GM20431 (cell line): Measurements from ENCODE around the gene SPTBN1.

Experiments
- in situ Hi-C: fragments of 300-500 bp; cut with MseI, MboI; formaldehyde crosslinking; loops from one replicate; pipeline ENCODE4 v1.15.0; 2020; ENCODE audit warnings: low sequenced_read_pairs; ENCODE audit not compliant: unreplicated experiment

Gene SPTBN1

DNA sequence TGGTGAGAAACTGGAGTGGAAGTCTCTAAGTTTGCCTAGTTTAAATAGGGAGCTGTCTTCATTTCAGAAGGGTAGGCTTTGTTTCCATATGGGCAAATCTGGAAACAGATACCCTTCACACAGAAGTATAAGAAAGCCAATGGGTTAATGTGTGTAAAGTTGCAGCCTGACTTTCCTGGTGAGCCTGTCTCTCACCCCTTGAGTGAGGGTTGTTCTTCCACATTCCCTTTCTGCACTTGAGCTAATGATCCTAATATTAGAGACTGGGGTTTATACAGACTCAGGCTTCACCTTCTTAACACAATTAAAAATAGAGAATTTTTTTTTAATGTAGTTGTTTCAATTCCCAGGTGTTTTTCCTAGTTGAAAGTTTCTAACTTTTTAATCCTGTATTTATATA lies 158.7 kb downstream of the SPTBN1 start:
- in situ Hi-C loops, result no loop called here

DNA sequence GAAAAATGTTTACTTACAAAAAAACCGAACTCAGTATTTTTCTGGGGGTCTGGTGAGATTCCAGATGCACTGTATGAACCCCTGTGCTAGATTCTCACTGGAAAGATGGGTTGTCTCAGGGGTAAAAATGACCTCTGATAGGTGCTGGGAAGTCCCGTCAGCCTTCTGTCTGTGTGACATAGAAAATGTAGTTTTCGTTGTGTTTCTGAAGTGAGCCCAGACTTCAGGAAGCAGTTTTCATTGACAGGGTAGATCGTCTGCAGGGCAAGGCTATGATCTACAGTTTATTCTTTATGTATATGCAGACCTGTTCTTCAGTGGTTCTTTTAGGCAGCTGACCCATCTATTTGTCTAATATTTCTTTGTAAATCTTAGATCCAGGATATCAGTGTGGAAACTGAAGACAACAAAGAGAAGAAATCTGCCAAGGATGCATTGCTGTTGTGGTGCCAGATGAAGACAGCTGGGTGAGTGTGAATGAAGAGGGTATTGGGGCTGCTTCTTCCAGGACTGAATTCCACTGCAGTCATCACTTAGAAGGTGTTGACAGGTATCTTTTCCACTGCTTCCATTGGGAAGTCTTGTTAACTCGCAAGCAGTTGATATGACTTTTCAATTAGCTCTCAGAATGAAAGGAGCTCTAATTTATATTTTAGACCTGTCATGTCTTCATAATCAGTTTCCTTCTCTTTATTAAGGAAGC lies 159.9 kb downstream of the SPTBN1 start:
- in situ Hi-C loops, result no loop called here

DNA sequence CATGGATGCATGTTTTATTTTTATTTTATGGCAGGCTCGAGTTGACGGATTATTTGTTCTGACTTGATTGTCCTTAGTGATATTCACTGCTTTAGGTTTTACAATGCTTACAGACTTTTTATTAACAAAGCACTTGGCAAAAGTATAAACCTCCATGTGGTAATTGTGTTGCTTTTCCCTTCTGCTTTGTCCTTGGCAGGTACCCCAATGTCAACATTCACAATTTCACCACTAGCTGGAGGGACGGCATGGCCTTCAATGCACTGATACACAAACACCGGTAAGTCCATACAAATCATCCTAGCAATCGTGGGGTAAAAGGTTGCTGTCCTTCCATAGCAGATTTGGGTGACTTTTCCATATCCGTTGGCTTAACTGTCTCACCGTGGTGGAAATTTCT lies 161.3 kb downstream of the SPTBN1 start:
- in situ Hi-C loops, result no loop called here

DNA sequence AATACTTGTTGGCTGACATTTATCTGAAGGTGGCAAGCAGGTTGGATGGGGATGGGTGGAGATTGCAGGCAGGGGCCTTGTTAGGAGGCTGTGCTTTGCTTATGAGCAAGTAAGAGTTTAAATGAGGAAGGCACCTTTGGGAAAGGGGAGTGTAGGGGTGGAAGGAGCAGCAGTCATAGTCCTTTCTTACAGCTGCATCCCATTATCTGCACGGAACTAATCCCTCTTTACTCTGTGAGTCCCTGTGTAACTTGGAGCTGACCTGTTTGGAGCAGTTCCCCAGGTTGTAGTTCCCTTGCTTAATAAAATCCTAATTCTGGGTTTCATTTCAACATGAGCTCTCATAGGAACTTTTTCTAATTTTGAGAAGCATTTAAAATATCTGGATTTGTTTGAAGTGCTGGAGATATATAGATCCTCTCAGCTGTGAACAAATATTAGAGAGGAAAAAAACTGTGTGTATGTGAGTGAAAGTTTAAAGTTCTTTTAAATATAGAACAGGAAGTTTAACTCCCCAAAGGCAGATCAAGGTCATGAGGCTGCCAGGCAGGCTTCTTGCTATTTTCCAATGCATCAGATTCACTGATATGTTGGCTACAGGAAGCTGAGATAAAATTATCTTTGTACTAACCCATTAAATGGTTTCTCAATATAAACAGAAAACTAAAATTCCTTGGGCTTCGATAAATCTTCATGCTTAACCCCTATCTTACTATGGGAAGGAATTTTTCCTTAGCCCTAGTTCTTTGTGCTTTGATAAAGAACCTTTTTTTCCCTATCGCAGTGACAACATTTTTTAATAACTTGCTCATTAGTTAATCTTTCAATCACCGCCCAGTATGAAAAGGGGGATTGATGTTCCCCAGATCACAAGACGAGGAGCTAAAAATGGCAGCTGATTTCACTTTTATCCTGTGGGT lies 162.8 kb downstream of the SPTBN1 start:
- in situ Hi-C loops, result no loop called here

DNA sequence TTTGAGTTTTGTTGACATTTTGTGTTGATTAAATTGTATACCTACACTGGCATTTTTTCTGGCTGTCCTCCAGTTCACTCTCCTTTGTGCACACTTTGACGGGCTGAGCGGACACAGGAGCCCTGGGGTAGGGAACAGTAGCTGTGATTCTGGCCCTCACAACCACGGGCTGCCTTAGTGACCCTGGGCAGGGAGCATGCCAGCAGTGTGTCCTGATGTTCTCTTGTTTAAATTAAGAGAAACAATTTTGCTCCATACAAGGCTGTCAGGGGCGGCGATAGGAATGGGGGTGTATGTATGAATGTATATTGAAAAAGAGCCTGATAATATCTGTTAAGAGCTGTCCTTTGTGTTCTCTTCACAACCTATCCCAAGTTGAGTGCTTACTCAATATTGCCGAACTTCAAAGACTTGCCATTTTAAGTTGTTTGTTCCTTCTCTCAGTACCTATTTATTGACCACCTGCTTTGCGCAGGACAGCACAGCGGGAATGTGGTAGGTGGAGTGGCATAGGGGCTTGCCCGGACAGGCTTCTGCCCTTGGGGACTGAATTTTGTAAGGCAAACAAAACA lies 163.6 kb downstream of the SPTBN1 start:
- in situ Hi-C loops, result no loop called here

DNA sequence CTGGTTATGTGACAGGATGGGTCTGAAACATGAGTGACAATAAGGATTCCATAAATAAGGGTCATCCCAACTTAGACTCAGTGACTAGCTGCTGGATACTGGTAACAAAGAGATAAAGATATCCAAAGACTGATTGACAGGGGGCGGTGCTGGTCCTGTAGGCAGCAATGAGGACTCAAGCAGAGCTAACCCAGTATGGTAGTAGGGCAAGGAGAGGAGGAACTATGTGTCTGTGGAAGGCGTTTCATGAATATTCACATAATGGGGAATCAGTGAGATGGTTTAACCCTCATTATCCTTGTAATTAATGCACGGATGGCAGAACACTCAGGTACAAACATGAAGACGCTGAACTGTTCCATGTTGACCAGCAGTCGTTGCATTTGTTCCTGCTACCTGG lies 164.8 kb downstream of the SPTBN1 start:
- in situ Hi-C loops, result no loop called here

DNA sequence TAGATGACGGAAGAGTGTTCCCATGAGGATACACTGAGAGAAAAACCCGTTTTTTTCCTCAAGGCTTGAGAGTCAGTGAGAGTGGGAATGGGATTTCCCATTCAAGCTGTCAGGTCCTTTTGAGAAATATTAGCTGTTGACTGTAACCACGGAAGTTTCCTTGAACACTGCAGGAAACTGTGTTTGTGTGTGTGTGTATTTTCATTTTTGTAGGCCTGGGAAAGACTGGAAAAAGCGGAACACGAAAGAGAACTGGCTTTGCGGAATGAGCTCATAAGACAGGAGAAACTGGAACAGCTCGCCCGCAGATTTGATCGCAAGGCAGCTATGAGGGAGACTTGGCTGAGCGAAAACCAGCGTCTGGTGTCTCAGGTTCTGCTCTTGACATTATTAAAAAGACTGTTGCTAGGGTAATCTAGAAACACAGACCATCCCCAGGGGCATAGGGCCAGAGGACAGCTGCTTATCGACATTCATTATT lies 168.5 kb downstream of the SPTBN1 start:
- in situ Hi-C loops, result loop anchor here (25.0 kb wide), 1 partner anchor 87 kb away; no protein-coding TSS in a partner anchor

DNA sequence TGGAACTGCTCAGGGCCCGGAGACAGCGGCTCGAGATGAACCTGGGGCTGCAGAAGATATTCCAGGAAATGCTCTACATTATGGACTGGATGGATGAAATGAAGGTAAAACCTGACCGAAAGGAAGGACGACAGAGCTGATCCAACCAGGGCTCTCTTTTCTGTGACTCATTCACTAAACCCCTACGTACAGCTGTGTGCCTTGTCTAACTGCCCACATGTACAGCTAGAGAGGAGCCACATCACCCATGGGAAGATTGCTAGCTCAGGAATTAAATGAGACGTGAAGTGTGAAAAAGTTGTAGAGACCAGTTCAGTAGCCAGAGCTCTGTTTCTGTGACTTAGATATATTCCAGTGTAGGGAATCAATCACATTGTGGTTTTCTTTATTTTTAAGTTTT lies 170.0 kb downstream of the SPTBN1 start:
- in situ Hi-C loops, result loop anchor here (25.0 kb wide), 1 partner anchor 89 kb away; no protein-coding TSS in a partner anchor

DNA sequence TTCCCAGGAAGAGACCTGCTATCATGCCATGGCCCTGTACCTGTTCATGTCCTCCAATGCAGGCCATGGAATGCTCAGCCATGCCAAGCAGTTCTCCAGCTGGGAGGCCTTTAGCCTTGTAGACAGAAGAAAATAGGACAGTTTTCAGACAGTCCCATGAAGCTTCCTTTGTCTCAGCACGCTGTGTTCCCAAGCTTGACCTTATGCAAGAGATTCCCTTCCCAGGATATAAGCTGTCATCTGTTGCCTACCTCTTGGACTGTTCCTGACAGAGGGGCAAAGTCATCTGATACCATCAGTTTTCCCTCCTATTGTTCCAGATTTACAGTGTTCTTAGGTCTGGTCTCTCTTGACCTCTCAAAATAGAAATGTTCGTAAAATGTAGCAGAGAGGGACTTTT lies 170.8 kb downstream of the SPTBN1 start:
- in situ Hi-C loops, result loop anchor here (25.0 kb wide), 1 partner anchor 90 kb away; no protein-coding TSS in a partner anchor

DNA sequence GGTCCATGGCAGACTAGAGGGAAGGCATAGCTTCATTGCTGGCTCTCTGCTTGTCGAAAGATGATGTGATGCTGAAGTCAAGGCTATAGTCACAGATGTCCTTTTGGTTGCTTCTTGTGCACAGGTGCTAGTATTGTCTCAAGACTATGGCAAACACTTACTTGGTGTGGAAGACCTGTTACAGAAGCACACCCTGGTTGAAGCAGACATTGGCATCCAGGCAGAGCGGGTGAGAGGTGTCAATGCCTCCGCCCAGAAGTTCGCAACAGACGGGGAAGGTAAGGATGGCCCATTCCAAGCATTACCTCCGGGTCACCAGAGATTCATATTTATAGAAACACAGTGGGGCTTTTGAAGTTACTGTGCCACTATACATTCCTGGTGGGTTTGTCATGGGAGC lies 171.8 kb downstream of the SPTBN1 start:
- in situ Hi-C loops, result loop anchor here (25.0 kb wide), 1 partner anchor 91 kb away; no protein-coding TSS in a partner anchor

DNA sequence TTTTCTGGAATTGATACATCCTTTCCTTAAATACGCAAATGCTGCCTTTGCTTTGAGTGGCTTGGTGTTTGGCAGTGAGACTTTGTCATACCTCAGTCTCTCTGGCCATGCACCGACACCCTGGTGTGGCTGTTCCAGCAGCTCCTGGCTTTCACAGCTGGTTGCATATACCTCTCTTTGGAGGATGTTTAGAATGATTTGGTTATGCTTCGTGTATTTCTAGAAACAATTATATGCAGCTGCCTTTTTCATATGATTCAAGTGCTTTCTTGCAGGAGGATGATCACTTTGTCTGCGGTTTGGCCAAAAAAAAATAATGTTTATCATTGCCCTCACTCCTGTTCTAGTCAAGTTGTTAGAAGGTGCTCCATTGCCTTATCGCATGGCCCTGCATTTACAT lies 172.3 kb downstream of the SPTBN1 start:
- in situ Hi-C loops, result loop anchor here (25.0 kb wide), 1 partner anchor 91 kb away; no protein-coding TSS in a partner anchor

DNA sequence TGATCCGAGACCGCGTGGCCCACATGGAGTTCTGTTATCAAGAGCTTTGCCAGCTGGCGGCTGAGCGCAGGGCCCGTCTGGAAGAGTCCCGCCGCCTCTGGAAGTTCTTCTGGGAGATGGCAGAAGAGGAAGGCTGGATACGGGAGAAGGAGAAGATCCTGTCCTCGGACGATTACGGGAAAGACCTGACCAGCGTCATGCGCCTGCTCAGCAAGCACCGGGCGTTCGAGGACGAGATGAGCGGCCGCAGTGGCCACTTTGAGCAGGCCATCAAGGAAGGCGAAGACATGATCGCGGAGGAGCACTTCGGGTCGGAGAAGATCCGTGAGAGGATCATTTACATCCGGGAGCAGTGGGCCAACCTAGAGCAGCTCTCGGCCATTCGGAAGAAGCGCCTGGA lies 172.8 kb downstream of the SPTBN1 start:
- in situ Hi-C loops, result loop anchor here (25.0 kb wide), 1 partner anchor 92 kb away; no protein-coding TSS in a partner anchor

DNA sequence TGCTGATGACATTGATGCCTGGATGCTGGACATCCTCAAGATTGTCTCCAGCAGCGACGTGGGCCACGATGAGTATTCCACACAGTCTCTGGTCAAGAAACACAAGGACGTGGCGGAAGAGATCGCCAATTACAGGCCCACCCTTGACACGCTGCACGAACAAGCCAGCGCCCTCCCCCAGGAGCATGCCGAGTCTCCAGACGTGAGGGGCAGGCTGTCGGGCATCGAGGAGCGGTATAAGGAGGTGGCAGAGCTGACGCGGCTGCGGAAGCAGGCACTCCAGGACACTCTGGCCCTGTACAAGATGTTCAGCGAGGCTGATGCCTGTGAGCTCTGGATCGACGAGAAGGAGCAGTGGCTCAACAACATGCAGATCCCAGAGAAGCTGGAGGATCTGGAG lies 173.3 kb downstream of the SPTBN1 start:
- in situ Hi-C loops, result loop anchor here (25.0 kb wide), 1 partner anchor 92 kb away; no protein-coding TSS in a partner anchor

DNA sequence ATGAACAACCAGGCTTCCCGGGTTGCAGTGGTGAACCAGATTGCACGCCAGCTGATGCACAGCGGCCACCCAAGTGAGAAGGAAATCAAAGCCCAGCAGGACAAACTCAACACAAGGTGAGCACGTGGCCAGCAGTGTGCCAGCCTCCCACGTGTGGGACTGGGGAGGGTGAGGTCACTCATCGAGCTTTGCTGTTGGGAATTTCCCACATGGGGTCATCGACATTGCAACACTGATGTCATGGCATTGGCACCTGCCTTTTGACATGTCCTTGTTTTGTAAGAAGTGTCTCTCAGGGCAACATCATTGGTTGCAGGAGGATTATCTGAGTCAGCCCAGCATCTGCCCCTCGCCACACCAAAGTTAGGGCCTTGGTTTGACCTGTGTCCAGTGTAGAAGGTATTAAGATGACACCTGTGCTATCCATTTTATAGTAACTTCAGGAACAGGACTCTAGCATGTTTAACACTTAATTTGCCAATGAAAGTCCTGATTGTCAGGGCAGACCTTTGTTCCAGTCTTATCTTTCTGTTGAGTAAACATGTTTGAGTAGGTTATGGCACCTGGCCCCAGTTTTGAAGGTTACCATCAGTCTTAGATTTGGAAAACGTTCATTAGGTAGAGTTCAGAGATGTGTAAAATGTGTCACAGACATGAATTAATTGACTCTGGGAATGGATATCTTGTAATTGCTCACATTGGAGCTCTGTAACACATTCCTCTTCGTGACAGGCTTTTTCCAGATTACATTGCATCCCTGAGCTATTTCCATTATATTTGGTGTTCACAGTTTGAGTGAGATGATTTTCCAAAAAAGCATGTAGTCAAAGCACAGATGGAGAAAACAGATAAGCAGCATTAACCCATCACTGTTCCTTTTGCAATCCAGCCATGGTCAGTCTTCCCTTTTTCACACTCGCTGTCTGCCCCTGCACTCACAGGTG lies 174.1 kb downstream of the SPTBN1 start:
- in situ Hi-C loops, result loop anchor here (25.0 kb wide), 1 partner anchor 93 kb away; no protein-coding TSS in a partner anchor

DNA sequence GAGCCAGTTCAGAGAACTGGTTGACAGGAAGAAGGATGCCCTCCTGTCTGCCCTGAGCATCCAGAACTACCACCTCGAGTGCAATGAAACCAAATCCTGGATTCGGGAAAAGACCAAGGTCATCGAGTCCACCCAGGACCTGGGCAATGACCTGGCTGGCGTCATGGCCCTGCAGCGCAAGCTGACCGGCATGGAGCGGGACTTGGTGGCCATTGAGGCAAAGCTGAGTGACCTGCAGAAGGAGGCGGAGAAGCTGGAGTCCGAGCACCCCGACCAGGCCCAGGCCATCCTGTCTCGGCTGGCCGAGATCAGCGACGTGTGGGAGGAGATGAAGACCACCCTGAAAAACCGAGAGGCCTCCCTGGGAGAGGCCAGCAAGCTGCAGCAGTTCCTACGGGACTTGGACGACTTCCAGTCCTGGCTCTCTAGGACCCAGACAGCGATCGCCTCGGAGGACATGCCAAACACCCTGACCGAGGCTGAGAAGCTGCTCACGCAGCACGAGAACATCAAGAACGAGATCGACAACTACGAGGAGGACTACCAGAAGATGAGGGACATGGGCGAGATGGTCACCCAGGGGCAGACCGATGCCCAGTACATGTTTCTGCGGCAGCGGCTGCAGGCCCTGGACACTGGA lies 174.9 kb downstream of the SPTBN1 start:
- in situ Hi-C loops, result loop anchor here (25.0 kb wide), 1 partner anchor 94 kb away; no protein-coding TSS in a partner anchor

DNA sequence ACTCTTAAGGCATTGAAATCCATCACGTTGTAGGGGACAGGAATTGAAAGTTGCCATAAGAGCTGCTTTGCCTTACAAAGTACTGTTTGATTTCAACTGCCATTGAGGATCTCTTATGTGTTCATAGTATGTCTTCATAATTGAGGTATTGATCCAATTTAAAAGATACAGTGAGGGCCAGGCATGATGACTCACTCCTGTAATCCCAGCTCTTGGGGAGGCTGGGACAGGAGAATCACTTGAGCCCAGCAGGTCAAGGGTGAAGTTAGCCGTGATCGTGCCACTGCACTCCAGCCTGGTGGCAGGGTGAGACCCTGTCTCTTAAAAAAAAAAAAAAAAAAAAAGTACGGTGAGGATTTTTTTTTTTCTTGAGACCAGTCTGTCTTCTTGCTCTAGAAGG lies 175.6 kb downstream of the SPTBN1 start:
- in situ Hi-C loops, result loop anchor here (25.0 kb wide), 1 partner anchor 94 kb away; no protein-coding TSS in a partner anchor

DNA sequence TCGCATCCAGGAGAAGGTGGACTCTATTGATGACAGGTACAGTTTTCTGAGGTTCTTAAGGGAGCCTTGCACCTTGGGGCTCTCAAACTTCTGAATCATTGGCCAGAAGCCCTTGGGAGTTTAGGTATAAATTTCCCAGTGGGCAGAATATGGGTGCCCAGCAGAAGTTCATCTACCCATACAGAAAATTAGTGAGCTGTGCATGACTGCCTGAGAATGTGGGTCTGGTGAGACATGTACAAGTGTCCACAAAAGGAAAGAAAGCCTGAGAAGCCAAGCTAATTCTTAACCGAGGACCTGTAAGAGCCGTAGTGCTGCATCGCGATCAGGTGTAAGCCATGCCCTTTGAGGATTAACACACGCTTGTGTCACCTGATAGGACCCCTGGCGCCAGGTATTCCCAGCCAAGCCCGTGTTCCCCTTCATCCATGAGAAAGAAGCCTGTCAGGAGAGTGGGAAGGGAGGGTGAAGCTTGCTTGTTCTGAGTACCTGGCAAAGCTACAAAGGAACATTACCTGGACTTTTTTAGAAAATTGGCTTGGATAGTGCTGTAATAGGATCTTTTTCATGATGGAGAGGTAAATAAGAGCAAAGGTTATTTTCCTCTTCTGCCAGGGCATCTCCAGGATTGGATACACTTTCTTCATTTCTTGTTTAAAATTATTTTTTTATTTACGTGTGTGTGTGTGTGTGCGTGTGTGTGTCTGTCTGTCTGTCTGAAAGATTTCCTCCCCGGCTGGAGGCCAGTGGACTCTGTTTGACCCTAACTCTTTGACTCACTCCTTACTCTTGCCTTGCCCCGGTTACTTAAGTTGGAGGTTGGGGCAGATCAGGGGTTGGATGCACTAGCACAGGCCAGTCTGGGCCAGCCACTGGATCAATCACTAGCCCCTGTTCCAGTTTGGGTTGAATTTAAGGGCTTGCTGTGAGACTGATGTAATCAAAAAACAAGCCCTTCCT lies 176.9 kb downstream of the SPTBN1 start:
- in situ Hi-C loops, result loop anchor here (25.0 kb wide), 1 partner anchor 96 kb away; no protein-coding TSS in a partner anchor
